ENCODE data around the gene CIART.

- TF ChIP-seq CTCF (IDR thresholded peaks at IDR 0.05) (no peak), POLR2A (IDR thresholded peaks at IDR 0.05) (no peak)
These were observed 45.7 kb upstream of the CIART start for GRCh38 chr1:150236614-150237100.

All from esophagus squamous epithelium (tissue), 4 donors.